Coronary artery (tissue), 2 donors: ENCODE results near the gene KCNIP3.
"Not testable (repeated sequence)": the region's sequence is repeated elsewhere in the genome, so short reads cannot be mapped to it uniquely, and the experiment has no call there.

Experiments
- DNase-seq: peaks from one replicate; pipeline ENCODE4 v3.0.0-alpha.2; 2017; ENCODE audit warnings: low spot score
- H3K27ac ChIP-seq, 2 donors: fragments of 200-600 bp; sonication (generic); one replicate each; pipeline ENCODE4 v1.5.1; 2016 to 2019
- H3K4me3 ChIP-seq: fragments of 200-600 bp; sonication (generic); 2 replicates; pipeline ENCODE4 v1.5.1; 2016; ENCODE audit warnings: mild to moderate bottlenecking, moderate library complexity
- CTCF ChIP-seq: fragments of 200-600 bp; sonication (generic); IDR thresholded peaks from one replicate; pipeline ENCODE4 v1.5.1; 2019; ENCODE audit warnings: antibody characterized with exemption

The KCNIP3 gene

GRCh38 chr2:95414015-95414594 lies 117.0 kb downstream of the KCNIP3 start:
- TF ChIP-seq CTCF: peak; percentile 75
- H3K27ac ChIP-seq: peak overlapping the region in 1 of 2 donors; percentile 5
- not testable (repeated sequence) for H3K4me3 ChIP-seq
- DNase-seq: peak; percentile 78

GRCh38 chr2:95415138-95415537 lies 118.0 kb downstream of the KCNIP3 start:
- H3K4me3 ChIP-seq, DNase-seq: not testable (repeated sequence)

GRCh38 chr2:95415561-95415960 lies 118.4 kb downstream of the KCNIP3 start:
- not testable (repeated sequence) for DNase-seq, H3K4me3 ChIP-seq, H3K27ac ChIP-seq

More at GRCh38 chr2:95415138-95415537, 118.0 kb downstream of the KCNIP3 start:
- not testable (repeated sequence) for H3K27ac ChIP-seq

GRCh38 chr2:95427196-95427867 lies 130.2 kb downstream of the KCNIP3 start:
- not testable (repeated sequence) for DNase-seq, H3K4me3 ChIP-seq, H3K27ac ChIP-seq

GRCh38 chr2:95429748-95430467 lies 132.8 kb downstream of the KCNIP3 start:
- DNase-seq, H3K4me3 ChIP-seq, H3K27ac ChIP-seq: not testable (repeated sequence)

GRCh38 chr2:95433373-95433772 lies 136.2 kb downstream of the KCNIP3 start:
- DNase-seq, H3K27ac ChIP-seq, H3K4me3 ChIP-seq: not testable (repeated sequence)

GRCh38 chr2:95433973-95434372 lies 136.8 kb downstream of the KCNIP3 start:
- DNase-seq, H3K4me3 ChIP-seq: not testable (repeated sequence)

GRCh38 chr2:95434507-95435076 lies 137.4 kb downstream of the KCNIP3 start:
- not testable (repeated sequence) for DNase-seq, H3K27ac ChIP-seq, H3K4me3 ChIP-seq

More at GRCh38 chr2:95433973-95434372, 136.8 kb downstream of the KCNIP3 start:
- not testable (repeated sequence) for H3K27ac ChIP-seq

GRCh38 chr2:95435162-95435871 lies 138.2 kb downstream of the KCNIP3 start:
- H3K4me3 ChIP-seq, H3K27ac ChIP-seq, DNase-seq: not testable (repeated sequence)
